CD4-positive, alpha-beta T cell treated with Interleukin-12 subunit alpha and Interleukin-12 subunit beta, for 1 hour (primary cell): ENCODE data around the gene OR6S1.
"Not testable (repeated sequence)": the region's sequence is repeated elsewhere in the genome, so short reads cannot be mapped to it uniquely, and the experiment has no call there.

Experiments
- DNase-seq: peaks from one replicate; pipeline ENCODE4 v3.0.0-alpha.2; 2020

The OR6S1 gene

GRCh38 chr14:20630340-20631022 is 11.0 kb downstream of the OR6S1 start:
- DNase-seq: peak; percentile 66

- DNase-seq: no peak
Measured at GRCh38 chr14:20628063-20628854, 13.2 kb downstream of the OR6S1 start.

DNA sequence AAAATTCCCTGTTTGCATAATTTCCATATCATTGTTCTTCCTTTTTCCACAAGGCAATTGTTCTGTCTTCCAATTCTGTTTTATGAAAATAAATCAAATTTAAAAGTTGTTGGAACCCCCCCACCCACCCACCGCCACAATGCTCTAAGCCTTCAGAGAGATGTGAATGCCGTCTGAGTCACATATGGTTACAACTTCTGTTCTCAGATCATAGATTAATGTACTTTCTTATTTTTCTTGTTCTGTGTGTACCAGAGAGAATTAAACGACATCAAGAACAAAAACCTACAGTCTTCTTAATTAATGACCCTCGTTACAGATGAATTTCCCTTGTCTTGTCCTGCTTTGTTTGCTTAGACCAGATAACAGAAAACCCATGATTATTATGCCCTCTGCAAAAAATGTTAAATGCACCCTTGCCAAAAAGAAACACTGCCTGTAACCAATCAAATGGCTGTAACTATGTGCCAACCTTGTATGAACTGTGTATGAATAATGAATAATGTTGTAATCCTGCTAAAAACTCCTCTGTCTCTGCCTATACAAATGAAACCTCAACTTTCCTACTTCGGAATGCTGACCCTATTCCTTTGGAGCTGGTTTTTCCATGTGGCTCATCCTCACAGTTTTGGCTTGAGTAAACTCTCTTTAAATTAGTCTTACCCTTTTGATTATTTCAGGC is 14.0 kb downstream of the OR6S1 start:
- no peak for DNase-seq

- DNase-seq: no peak
Measured at GRCh38 chr14:20626274-20626673, 15.2 kb downstream of the OR6S1 start.

DNA sequence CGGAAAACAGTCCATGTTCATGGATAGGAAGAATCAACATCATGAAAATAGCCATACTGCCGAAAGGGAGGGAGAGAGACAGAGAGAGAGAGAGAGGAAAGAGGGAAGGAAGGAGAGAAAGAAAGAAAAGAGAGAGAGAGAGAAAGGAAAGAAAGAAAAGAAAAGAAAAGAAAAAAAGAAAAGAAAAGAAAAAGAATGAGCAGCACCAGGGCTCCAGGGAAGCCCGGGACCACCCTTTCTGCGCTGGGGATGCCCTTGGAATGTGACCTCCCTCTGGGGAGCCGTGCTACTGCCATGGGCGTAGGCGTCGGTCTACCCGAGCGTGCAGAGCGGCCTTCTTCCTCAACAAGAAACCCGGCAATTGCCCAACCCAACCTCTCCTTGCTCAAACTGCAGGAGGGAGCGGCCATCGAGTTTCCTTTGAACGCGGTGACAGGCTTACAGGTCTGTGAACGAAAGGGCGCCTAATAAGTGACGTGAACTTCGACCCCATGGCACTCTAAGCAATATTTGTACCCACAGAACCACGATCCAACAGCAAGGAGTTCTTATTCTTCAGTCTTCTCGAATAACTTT is 16.9 kb downstream of the OR6S1 start:
- DNase-seq: peak; percentile 62

DNA sequence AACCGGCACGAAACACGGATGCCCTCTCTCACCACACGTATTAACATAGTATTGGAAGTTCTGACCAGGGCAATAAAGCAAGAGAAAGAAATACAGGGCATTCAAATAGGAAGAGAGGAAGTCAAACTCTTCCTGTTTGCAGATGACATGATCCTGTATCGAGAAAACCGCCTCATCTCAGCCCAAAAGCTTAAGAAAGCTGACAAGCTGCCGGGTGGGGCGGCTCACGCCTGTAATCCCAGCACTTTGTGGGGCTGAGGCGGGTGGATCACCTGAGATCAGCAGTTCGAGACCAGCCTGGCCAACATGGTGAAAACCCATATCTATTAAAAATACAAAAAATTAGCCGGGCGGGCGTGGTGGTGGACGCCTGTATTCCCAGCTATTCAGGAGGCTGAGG is 17.7 kb downstream of the OR6S1 start:
- DNase-seq: no peak

- DNase-seq: no peak
Measured at GRCh38 chr14:20622816-20623291, 18.6 kb downstream of the OR6S1 start.

DNA sequence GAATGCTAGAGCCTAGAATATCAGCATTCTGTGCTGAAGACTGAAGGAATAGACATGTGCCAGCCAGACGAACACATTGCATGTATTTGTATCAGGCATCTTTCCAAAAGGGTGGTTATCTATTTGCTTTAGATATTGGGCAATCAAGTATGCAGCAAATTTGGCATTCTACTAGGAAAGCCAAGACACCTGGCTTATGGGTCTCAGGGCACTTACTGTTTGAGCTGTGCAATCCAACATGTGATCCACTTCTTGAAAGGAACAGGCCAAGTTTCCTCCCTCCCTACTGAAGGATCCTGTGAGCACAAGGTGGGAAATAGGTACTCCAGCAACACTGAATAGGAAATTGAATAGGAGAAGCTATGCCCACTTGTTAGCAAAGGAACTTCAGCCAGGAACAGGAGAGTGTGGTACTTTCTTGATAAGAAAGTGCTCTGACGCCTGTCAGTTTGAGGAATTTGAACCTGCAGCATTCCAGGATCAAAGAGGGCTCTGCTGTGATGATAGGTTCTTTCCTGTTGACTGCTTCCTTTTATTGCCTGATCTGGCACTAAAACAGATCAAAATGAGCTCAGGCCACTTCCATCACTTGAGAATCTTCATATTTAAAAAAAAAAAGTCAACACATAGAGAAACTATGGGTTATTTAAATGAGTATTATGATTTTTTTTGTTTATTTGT is 20.6 kb downstream of the OR6S1 start:
- no peak for DNase-seq

GRCh38 chr14:20619688-20620087 is 21.8 kb downstream of the OR6S1 start:
- DNase-seq: not testable (repeated sequence)

- no peak for DNase-seq
Measured at GRCh38 chr14:20618271-20618749, 23.2 kb downstream of the OR6S1 start.

- no peak for DNase-seq
Measured at GRCh38 chr14:20617138-20618003, 24.1 kb downstream of the OR6S1 start.

GRCh38 chr14:20615996-20616395 is 25.5 kb downstream of the OR6S1 start:
- DNase-seq: no peak

DNA sequence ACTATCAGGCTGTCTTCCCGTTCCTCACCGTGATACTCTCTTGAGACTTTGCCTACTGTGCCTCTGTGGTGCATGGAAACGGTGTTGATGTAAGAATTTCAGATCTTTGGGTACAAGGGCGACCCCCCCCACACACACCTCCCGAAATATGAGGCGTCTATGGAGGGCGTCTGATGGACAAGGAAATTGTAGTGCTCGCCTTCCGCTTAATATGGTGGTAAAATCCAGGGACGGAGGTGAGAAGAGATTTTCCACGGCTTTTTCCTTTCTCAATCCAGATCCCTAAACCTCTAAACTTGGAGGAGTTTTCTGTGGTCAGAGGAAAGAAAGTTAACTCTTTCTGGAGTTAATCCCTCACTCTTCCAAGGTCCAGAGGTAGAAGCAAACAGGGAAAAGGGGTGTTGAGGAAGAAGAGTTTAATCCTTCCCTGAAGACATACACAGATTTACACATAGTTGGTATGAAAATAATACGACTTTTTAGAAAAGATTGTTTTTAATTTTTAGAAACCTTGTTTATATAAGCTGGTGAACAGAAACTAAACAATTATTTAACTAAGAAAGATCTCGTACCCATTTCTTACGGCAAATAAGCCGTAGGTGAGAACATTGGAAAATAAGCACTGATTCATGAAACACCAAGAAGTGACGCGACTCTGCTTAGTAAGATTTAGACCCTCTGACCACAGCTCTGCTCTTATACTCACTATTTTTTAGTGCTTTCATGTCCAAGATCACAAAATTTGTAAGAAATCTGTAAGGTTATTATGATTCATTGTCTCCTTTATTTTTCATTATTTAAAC is 27.3 kb downstream of the OR6S1 start:
- no peak for DNase-seq

- DNase-seq: peak; percentile 91
Measured at GRCh38 chr14:20613094-20614037, 28.1 kb downstream of the OR6S1 start.

- no peak for DNase-seq
Measured at GRCh38 chr14:20612403-20612802, 29.1 kb downstream of the OR6S1 start.

DNA sequence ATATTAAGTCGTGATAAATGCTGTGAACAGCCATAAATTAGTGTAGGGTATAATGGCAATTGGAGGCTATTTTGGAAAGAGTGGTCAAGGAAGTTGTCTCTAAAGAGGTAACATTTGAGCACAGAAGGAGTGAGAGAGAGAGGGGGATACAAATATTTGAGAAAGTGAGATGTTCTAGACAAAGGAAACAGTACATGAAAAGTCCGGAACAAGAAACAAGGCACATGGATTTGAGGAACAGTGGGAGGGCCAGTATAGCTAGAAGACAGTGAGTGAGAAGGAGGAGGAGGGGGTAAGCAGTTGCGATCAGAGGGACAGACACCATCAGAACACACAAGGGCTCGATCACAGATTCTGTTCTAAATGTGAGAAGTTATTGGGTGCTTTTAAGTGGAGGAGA is 30.2 kb downstream of the OR6S1 start:
- DNase-seq: no peak

- DNase-seq: peak; percentile 82
Measured at GRCh38 chr14:20610002-20610765, 31.3 kb downstream of the OR6S1 start.

GRCh38 chr14:20609215-20610001 is 32.1 kb downstream of the OR6S1 start:
- DNase-seq: peak; percentile 84
